ENCODE measurements around the gene ARRB1. TPM values are rescaled to one million over a fixed set of nuclear protein-coding genes. Genes with fewer than 3 reads are reported as not detected.

Gene ARRB1
- polyA plus RNA-seq, 2 of the 4 experiments (the other 2 are of a cell fraction): 6.8 to 14.3 TPM

GRCh38 chr11:75307058-75307457, 44.4 kb downstream of the ARRB1 start:
- H3K9me3 ChIP-seq: no peaks in the 10 kb centered on the region
- H3K4me2 ChIP-seq: no peak overlapping the region
- no peak for DNase-seq (ENCODE audit: low read depth in 1 of 2, low spot score in 1 of 2)
- ChIA-PET POLR2A (no interaction called here), CTCF (interaction anchor here (0.8 to 3.2 kb wide), 8 partner anchors 22 to 271 kb away, joined by 3 to 20 read pairs (median 3); partner anchors contain the start of gene TPBGL)
- FAIRE-seq: no peak
- H3K27ac ChIP-seq: no peak overlapping the region
- no peak for ATAC-seq
- TF ChIP-seq FOSB (CRISPR knock-in tag; IDR thresholded peaks at IDR 0.05) (no peak), ELK1 (IDR thresholded peaks at IDR 0.05; ENCODE audit: low read depth, low read length) (no peak)
- H3K4me1 ChIP-seq: no peaks in the 10 kb centered on the region
- 67% methylated on average over 3 of the region's 3 CpGs for WGBS (ENCODE audit: missing lambda C conversion rate)
- no peak overlapping the region for H3K4me3 ChIP-seq

- ATAC-seq: no peak
- Histone ChIP-seq H3K4me1 (no peaks in the 10 kb centered on the region), H3K4me2 (no peak overlapping the region), H3K9me3 (no peaks in the 10 kb centered on the region), H3K27ac (no peak overlapping the region), H3K4me3 (no peak overlapping the region)
- POLR2A ChIA-PET: no interaction called here
- CTCF ChIA-PET: interaction anchor here (1.4 to 3.2 kb wide), 3 partner anchors 18 to 65 kb away, joined by 5 to 20 read pairs (median 10); partner anchors contain the start of gene TPBGL
- no peak for TF ChIP-seq JUNB (IDR thresholded peaks at IDR 0.05)
- no peak for TF ChIP-seq GATA3 (IDR thresholded peaks at IDR 0.05; ENCODE audit: borderline replicate concordance)
- TF ChIP-seq BCL3 (IDR thresholded peaks at IDR 0.05): no peak
- TF ChIP-seq RNF2 (IDR thresholded peaks at IDR 0.05; ENCODE audit: borderline replicate concordance, low read depth): no peak
- no peak for TF ChIP-seq CBX2 (IDR thresholded peaks at IDR 0.05; ENCODE audit: borderline replicate concordance, low read depth)
- TF ChIP-seq HEYL (CRISPR knock-in tag; IDR thresholded peaks at IDR 0.05): no peak
- no peak for TF ChIP-seq TFCP2L1 (CRISPR knock-in tag; IDR thresholded peaks at IDR 0.05)
- no peak for TF ChIP-seq USF2 (IDR thresholded peaks at IDR 0.05)
- no peak for TF ChIP-seq RCOR1 (IDR thresholded peaks at IDR 0.05; ENCODE audit: low read depth, low read length)
- no peak for TF ChIP-seq REST (IDR thresholded peaks at IDR 0.05)
- TF ChIP-seq ELK1 (IDR thresholded peaks at IDR 0.05; ENCODE audit: low read depth, low read length): no peak
- TF ChIP-seq MYC (IDR thresholded peaks at IDR 0.05; ENCODE audit: borderline replicate concordance, low read length): no peak
- no peak for TF ChIP-seq ATOH8 (CRISPR knock-in tag; IDR thresholded peaks at IDR 0.05; ENCODE audit: low read depth)
- TF ChIP-seq KDM5A (IDR thresholded peaks at IDR 0.05): no peak
- TF ChIP-seq CBX8 (IDR thresholded peaks at IDR 0.05): no peak
- no peak for TF ChIP-seq RAD21 (conservative IDR thresholded peaks at IDR 0.05 in 1 of 2, IDR thresholded peaks at IDR 0.05 in 1 of 2)
- no peak for TF ChIP-seq NR3C1 (IDR thresholded peaks at IDR 0.05)
- TF ChIP-seq MAZ (IDR thresholded peaks at IDR 0.05; ENCODE audit: borderline replicate concordance, low read depth, low read length): no peak
- TF ChIP-seq JUN (IDR thresholded peaks at IDR 0.05): no peak
- FAIRE-seq: no peak
- WGBS (ENCODE audit: missing lambda C conversion rate): 89% methylated on average over 10 of the region's 10 CpGs
- DNase-seq (ENCODE audit: low read depth in 1 of 2, low spot score in 1 of 2): no peak
These were observed 44.9 kb downstream of the ARRB1 start for GRCh38 chr11:75306529-75306928.

Data from A549 (cell line).